Esophagus muscularis mucosa (tissue), 3 donors: ENCODE results near the gene HSBP1L1.

Experiments
- CTCF ChIP-seq, 3 experiments: fragments of 200-600 bp in 2 of 3; fragments of 450-650 bp in 1 of 3; sonication (generic) in 2 of 3; IDR thresholded peaks; one replicate each; pipeline ENCODE4 v1.5.1; 2017 to 2019; ENCODE audit warnings: antibody characterized with exemption in 3 of 3, mild to moderate bottlenecking in 2 of 3, moderate library complexity in 1 of 3
- POLR2A ChIP-seq: fragments of 450-650 bp; IDR thresholded peaks from one replicate; pipeline ENCODE4 v1.6.1; 2017; ENCODE audit warnings: antibody characterized with exemption, moderate library complexity, mild to moderate bottlenecking, low read depth

- TF ChIP-seq POLR2A (no peak), CTCF (IDR thresholded peaks at IDR 0.05) (no peak)
These were observed 11.7 kb downstream of the HSBP1L1 start for GRCh38 chr18:79975985-79976680.
